GM23338 (cell line): ENCODE measurements around the gene ZNF774. TPM values are rescaled to one million over a fixed set of nuclear protein-coding genes. Genes with fewer than 3 reads are reported as not detected.

Experiments
- ATAC-seq: fragments of 200-7000 bp; cut with Tn5 transposase; 3 replicates; pipeline ENCODE4 v1.9.1; 2020
- DNase-seq: peaks from one replicate; pipeline ENCODE4 v3.0.0-alpha.2; 2015; ENCODE audit warnings: low spot score
- H2AFZ ChIP-seq: fragments of 200-600 bp; sonication (generic); 2 replicates; pipeline ENCODE4 v1.8.0; 2016; ENCODE audit warnings: antibody characterized with exemption, mild to moderate bottlenecking, moderate library complexity
- H3F3A ChIP-seq: fragments of 200-600 bp; sonication (generic); replicated peaks from 2 replicates; pipeline ENCODE4 v1.8.0; 2017; ENCODE audit warnings: antibody characterized with exemption, mixed run types, low read depth
- H3K27ac ChIP-seq: fragments of 200-600 bp; sonication (generic); 2 replicates; pipeline ENCODE4 v1.6.1; 2016; ENCODE audit warnings: low read depth
- H3K27me3 ChIP-seq: fragments of 200-600 bp; sonication (generic); 2 replicates; pipeline ENCODE4 v1.8.0; 2016; ENCODE audit warnings: mild to moderate bottlenecking, mixed run types, moderate library complexity; ENCODE audit not compliant: insufficient read depth
- H3K36me3 ChIP-seq: fragments of 200-600 bp; sonication (generic); 2 replicates; pipeline ENCODE4 v1.8.0; 2016; ENCODE audit warnings: mild to moderate bottlenecking; ENCODE audit not compliant: insufficient read depth
- H3K4me1 ChIP-seq: fragments of 200-600 bp; sonication (generic); 2 replicates; pipeline ENCODE4 v1.8.0; 2016; ENCODE audit warnings: mild to moderate bottlenecking, moderate library complexity; ENCODE audit not compliant: insufficient read depth
- H3K4me2 ChIP-seq: fragments of 200-600 bp; sonication (generic); 2 replicates; pipeline ENCODE4 v1.7.1; 2017; ENCODE audit warnings: mixed run types
- H3K4me3 ChIP-seq: fragments of 200-600 bp; sonication (generic); 2 replicates; pipeline ENCODE4 v1.6.1; 2016; ENCODE audit warnings: mixed run types
- H3K79me2 ChIP-seq: fragments of 200-600 bp; sonication (generic); replicated peaks from 2 replicates; pipeline ENCODE4 v1.8.0; 2017; ENCODE audit warnings: mild to moderate bottlenecking; ENCODE audit not compliant: insufficient read depth
- H3K9me2 ChIP-seq: fragments of 200-600 bp; sonication (generic); 2 replicates; pipeline ENCODE4 v1.8.0; 2017; ENCODE audit not compliant: insufficient read depth
- H4K20me1 ChIP-seq: fragments of 200-600 bp; sonication (generic); replicated peaks from 2 replicates; pipeline ENCODE4 v1.8.0; 2017; ENCODE audit warnings: mild to moderate bottlenecking; ENCODE audit not compliant: insufficient read depth
- H3K27ac Mint-ChIP-seq: 2 replicates; pipeline ENCODE4 v1.8.0; 2020; ENCODE audit warnings: inconsistent platforms, mild to moderate bottlenecking, moderate library complexity, mixed read lengths
- H3K27me3 Mint-ChIP-seq: 3 replicates; pipeline ENCODE4 v1.8.0; 2022; ENCODE audit warnings: low read depth, mild to moderate bottlenecking, moderate library complexity, mixed read lengths, inconsistent platforms; ENCODE audit not compliant: insufficient read depth, poor library complexity
- H3K36me3 Mint-ChIP-seq: 3 replicates; pipeline ENCODE4 v1.8.0; 2021; ENCODE audit warnings: low read depth, mild to moderate bottlenecking, inconsistent platforms, moderate library complexity, mixed read lengths
- H3K4me1 Mint-ChIP-seq: 3 replicates; pipeline ENCODE4 v1.8.0; 2020; ENCODE audit warnings: mild to moderate bottlenecking, inconsistent platforms, mixed read lengths
- H3K4me3 Mint-ChIP-seq: 3 replicates; pipeline ENCODE4 v1.8.0; 2021; ENCODE audit warnings: moderate library complexity, mild to moderate bottlenecking, inconsistent platforms, mixed read lengths
- H3K9me3 Mint-ChIP-seq: 3 replicates; pipeline ENCODE4 v1.8.0; 2020; ENCODE audit warnings: moderate library complexity, mild to moderate bottlenecking, inconsistent platforms, mixed read lengths
- CREB1 ChIP-seq: fragments of 250-450 bp; sonication (Bioruptor Pico); IDR thresholded peaks from 2 replicates; pipeline ENCODE4 v1.5.0; 2020; ENCODE audit warnings: low read depth, mild to moderate bottlenecking, moderate library complexity
- CTCF ChIP-seq, 2 experiments: fragments of 200-600 bp in 1 of 2; sonication (generic) in 1 of 2; conservative IDR thresholded peaks; 2 replicates each; pipeline versions ENCODE4 v1.5.1 to v1.6.1; 2016 to 2017; ENCODE audit warnings: antibody characterized with exemption in 2 of 2, low read depth in 2 of 2, mild to moderate bottlenecking in 2 of 2, moderate library complexity in 1 of 2
- EZH2 ChIP-seq: fragments of 200-600 bp; sonication (generic); IDR thresholded peaks from one replicate; pipeline ENCODE4 v1.8.0; 2017; ENCODE audit warnings: antibody characterized with exemption, mild to moderate bottlenecking, low read depth; ENCODE audit not compliant: unreplicated experiment
- NANOG ChIP-seq: IDR thresholded peaks from 2 replicates; pipeline ENCODE4 v1.6.1; 2016; ENCODE audit warnings: antibody characterized with exemption, borderline replicate concordance
- POLR2AphosphoS5 ChIP-seq: IDR thresholded peaks from 2 replicates; pipeline ENCODE4 v1.6.1; 2016; ENCODE audit warnings: antibody characterized with exemption, low read depth
- STAT1 ChIP-seq: IDR thresholded peaks from one replicate; pipeline ENCODE4 v1.6.1; 2016; ENCODE audit warnings: antibody characterized with exemption; ENCODE audit not compliant: unreplicated experiment
- polyA plus RNA-seq: library from polyadenylated mRNA; unstranded; fragments of >200 nt; fragmentation: Nextera tagmentation; extraction: Ambion mirVana; gene quantifications from 2 replicates; pipeline ENCODE4 v1.2.1, GENCODE V29; 2016
- total RNA-seq: library from RNA; depleted of rRNA; stranded (reverse); fragments of >200 nt; shearing (Covaris generic); gene quantifications from 2 replicates; pipeline ENCODE4 v1.2.3, GENCODE V29; 2014
- TF ChIP-seq, protein P1 (sequence below): IDR thresholded peaks from one replicate; pipeline ENCODE4 v1.6.1; 2018; ENCODE audit warnings: antibody characterized with exemption; ENCODE audit not compliant: unreplicated experiment
- TF ChIP-seq, protein P2 (sequence below): fragments of 250-450 bp; sonication (Bioruptor Pico); IDR thresholded peaks from 2 replicates; pipeline ENCODE4 v1.5.0; 2020; ENCODE audit warnings: mild to moderate bottlenecking, moderate library complexity

The ZNF774 gene
- total and polyA plus RNA-seq, 2 experiments from 2014 or later = 0.45 to 1.8 TPM

GRCh38 chr15:90309020-90309419 lies 43.1 kb upstream of the ZNF774 start:
- DNase-seq = no peak
- no peak overlapping the region for H3K27ac ChIP-seq

More at GRCh38 chr15:90309020-90309419, 43.1 kb upstream of the ZNF774 start:
- Histone ChIP-seq H2AFZ (no peak overlapping the region), H3K36me3 (no peaks in the 10 kb centered on the region), H3K4me1 (no peaks in the 10 kb centered on the region), H3K4me2 (no peak overlapping the region), H4K20me1 (no peaks in the 10 kb centered on the region), H3K9me2 (no peaks in the 10 kb centered on the region), H3F3A (no peaks in the 10 kb centered on the region), H3K79me2 (no peaks in the 10 kb centered on the region), H3K27me3 (no peaks in the 10 kb centered on the region), H3K4me3 (no peak overlapping the region)
- Mint-ChIP-seq H3K27ac (no peak overlapping the region), H3K4me3 (no peak overlapping the region), H3K9me3 (no peaks in the 10 kb centered on the region), H3K36me3 (no peaks in the 10 kb centered on the region), H3K4me1 (peaks cover 13% of the 10 kb centered on the region; the same call in 2 of the 3 replicates), H3K27me3 (no peaks in the 10 kb centered on the region)
- ATAC-seq = no peak
- TF ChIP-seq NANOG (no peak), CREB1 (CRISPR knock-in tag) (no peak), CTCF (conservative IDR thresholded peaks at IDR 0.05; ENCODE audit: low read depth in 2 of 2) (no peak), POLR2AphosphoS5 (no peak), EZH2 (no peak), STAT1 (no peak)
- TF ChIP-seq, protein P1, sequence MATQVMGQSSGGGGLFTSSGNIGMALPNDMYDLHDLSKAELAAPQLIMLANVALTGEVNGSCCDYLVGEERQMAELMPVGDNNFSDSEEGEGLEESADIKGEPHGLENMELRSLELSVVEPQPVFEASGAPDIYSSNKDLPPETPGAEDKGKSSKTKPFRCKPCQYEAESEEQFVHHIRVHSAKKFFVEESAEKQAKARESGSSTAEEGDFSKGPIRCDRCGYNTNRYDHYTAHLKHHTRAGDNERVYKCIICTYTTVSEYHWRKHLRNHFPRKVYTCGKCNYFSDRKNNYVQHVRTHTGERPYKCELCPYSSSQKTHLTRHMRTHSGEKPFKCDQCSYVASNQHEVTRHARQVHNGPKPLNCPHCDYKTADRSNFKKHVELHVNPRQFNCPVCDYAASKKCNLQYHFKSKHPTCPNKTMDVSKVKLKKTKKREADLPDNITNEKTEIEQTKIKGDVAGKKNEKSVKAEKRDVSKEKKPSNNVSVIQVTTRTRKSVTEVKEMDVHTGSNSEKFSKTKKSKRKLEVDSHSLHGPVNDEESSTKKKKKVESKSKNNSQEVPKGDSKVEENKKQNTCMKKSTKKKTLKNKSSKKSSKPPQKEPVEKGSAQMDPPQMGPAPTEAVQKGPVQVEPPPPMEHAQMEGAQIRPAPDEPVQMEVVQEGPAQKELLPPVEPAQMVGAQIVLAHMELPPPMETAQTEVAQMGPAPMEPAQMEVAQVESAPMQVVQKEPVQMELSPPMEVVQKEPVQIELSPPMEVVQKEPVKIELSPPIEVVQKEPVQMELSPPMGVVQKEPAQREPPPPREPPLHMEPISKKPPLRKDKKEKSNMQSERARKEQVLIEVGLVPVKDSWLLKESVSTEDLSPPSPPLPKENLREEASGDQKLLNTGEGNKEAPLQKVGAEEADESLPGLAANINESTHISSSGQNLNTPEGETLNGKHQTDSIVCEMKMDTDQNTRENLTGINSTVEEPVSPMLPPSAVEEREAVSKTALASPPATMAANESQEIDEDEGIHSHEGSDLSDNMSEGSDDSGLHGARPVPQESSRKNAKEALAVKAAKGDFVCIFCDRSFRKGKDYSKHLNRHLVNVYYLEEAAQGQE = no peak
- TF ChIP-seq, protein P2, sequence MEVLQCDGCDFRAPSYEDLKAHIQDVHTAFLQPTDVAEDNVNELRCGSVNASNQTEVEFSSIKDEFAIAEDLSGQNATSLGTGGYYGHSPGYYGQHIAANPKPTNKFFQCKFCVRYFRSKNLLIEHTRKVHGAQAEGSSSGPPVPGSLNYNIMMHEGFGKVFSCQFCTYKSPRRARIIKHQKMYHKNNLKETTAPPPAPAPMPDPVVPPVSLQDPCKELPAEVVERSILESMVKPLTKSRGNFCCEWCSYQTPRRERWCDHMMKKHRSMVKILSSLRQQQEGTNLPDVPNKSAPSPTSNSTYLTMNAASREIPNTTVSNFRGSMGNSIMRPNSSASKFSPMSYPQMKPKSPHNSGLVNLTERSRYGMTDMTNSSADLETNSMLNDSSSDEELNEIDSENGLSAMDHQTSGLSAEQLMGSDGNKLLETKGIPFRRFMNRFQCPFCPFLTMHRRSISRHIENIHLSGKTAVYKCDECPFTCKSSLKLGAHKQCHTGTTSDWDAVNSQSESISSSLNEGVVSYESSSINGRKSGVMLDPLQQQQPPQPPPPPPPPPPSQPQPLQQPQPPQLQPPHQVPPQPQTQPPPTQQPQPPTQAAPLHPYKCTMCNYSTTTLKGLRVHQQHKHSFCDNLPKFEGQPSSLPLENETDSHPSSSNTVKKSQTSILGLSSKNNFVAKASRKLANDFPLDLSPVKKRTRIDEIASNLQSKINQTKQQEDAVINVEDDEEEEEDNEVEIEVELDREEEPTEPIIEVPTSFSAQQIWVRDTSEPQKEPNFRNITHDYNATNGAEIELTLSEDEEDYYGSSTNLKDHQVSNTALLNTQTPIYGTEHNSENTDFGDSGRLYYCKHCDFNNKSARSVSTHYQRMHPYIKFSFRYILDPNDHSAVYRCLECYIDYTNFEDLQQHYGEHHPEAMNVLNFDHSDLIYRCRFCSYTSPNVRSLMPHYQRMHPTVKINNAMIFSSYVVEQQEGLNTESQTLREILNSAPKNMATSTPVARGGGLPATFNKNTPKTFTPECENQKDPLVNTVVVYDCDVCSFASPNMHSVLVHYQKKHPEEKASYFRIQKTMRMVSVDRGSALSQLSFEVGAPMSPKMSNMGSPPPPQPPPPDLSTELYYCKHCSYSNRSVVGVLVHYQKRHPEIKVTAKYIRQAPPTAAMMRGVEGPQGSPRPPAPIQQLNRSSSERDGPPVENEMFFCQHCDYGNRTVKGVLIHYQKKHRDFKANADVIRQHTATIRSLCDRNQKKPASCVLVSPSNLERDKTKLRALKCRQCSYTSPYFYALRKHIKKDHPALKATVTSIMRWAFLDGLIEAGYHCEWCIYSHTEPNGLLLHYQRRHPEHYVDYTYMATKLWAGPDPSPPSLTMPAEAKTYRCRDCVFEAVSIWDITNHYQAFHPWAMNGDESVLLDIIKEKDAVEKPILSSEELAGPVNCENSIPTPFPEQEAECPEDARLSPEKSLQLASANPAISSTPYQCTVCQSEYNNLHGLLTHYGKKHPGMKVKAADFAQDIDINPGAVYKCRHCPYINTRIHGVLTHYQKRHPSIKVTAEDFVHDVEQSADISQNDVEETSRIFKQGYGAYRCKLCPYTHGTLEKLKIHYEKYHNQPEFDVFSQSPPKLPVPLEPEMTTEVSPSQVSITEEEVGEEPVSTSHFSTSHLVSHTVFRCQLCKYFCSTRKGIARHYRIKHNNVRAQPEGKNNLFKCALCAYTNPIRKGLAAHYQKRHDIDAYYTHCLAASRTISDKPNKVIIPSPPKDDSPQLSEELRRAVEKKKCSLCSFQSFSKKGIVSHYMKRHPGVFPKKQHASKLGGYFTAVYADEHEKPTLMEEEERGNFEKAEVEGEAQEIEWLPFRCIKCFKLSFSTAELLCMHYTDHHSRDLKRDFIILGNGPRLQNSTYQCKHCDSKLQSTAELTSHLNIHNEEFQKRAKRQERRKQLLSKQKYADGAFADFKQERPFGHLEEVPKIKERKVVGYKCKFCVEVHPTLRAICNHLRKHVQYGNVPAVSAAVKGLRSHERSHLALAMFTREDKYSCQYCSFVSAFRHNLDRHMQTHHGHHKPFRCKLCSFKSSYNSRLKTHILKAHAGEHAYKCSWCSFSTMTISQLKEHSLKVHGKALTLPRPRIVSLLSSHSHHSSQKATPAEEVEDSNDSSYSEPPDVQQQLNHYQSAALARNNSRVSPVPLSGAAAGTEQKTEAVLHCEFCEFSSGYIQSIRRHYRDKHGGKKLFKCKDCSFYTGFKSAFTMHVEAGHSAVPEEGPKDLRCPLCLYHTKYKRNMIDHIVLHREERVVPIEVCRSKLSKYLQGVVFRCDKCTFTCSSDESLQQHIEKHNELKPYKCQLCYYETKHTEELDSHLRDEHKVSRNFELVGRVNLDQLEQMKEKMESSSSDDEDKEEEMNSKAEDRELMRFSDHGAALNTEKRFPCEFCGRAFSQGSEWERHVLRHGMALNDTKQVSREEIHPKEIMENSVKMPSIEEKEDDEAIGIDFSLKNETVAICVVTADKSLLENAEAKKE (CRISPR knock-in tag) = no peak
